Measurements from ENCODE around the gene NSUN2. TPM values are rescaled to one million over a fixed set of nuclear protein-coding genes. Genes with fewer than 3 reads are reported as not detected.
A peak's percentile ranks its signal among the peaks of the same experiment; 100 is the strongest.

NSUN2 gene
- total and polyA plus RNA-seq, 2 donors (not counting 3 experiments of a cell fraction or from before 2014, with no cell fraction given) = 53.7 to 73.0 TPM

- no peaks in the 10 kb centered on the region for H3K9me3 ChIP-seq (replicated peaks; ENCODE audit: control insufficient read depth, insufficient read depth, low read length)
- CTCF ChIA-PET = interaction anchor here (4.6 kb wide), 1 partner anchor 111 kb away, joined by 59 read pairs; no protein-coding TSS in a partner anchor
- peaks cover 3 to 16% of the 10 kb centered on the region in 2 experiments for H3K36me3 ChIP-seq (ENCODE audit: control insufficient read depth in 2 of 2, extremely low read depth in 1 of 2, insufficient read depth in 2 of 2, low read length in 2 of 2)
- TF ChIP-seq CTCF (IDR thresholded peaks at IDR 0.05; ENCODE audit: extremely low read depth in 1 of 2, insufficient read depth in 1 of 2, low read depth in 1 of 2, low read length in 2 of 2) (no peak), POLR2AphosphoS5 (IDR thresholded peaks at IDR 0.05; ENCODE audit: insufficient read depth, low read depth, low read length) (no peak), FOS (IDR thresholded peaks at IDR 0.05; ENCODE audit: borderline replicate concordance, insufficient read depth, low read length) (no peak), MAX (IDR thresholded peaks at IDR 0.05; ENCODE audit: insufficient read depth, insufficient read length) (no peak)
- no TSS peak for BruUV-seq (replicated peaks)
- dilution Hi-C loops (cut with MboI; ENCODE audit: extremely low pct_ligation_motif_present, low sequenced_read_pairs) = loop anchor here (25.0 kb wide), 1 partner anchor 103 kb away; no protein-coding TSS in a partner anchor
- H4K20me1 ChIP-seq (replicated peaks; ENCODE audit: control insufficient read depth, extremely low read depth, insufficient read depth, low read length) = peaks cover under 1% of the 10 kb centered on the region
- DNase-seq (ENCODE audit: low read depth, low spot score) (no peak), FAIRE-seq (no peak)
- H3K9me1 ChIP-seq (replicated peaks; ENCODE audit: control insufficient read depth, extremely low read depth, insufficient read depth, low read length) = no peaks in the 10 kb centered on the region
- intact Hi-C loops (cut with micrococcal nuclease) = no loop called here
- H2AFZ ChIP-seq (ENCODE audit: low read depth, low read length) = no peak overlapping the region
- POLR2A ChIA-PET = interaction anchor here (0.7 kb wide), 1 partner anchor 115 kb away, joined by 3 read pairs; no protein-coding TSS in a partner anchor
- no peak overlapping the region for H3K27ac ChIP-seq (ENCODE audit: insufficient read depth, low read depth, low read length)
- peak overlapping the region; percentile 57 for H3K4me2 ChIP-seq (ENCODE audit: insufficient read depth, low read length)
- peaks cover 52% of the 10 kb centered on the region for H3K79me2 ChIP-seq (ENCODE audit: control insufficient read depth, insufficient read depth, low read length)
- peak overlapping the region in 2 of 3 experiments; percentile 74 to 79 for H3K4me3 ChIP-seq (replicated peaks in 1 of 3; ENCODE audit: insufficient read depth in 1 of 3, low read depth in 1 of 3, low read length in 3 of 3)
- H3K9ac ChIP-seq (replicated peaks; ENCODE audit: extremely low read depth, insufficient read depth, low read length) = peak overlapping the region; percentile 63
- H3K4me1 ChIP-seq (ENCODE audit: control insufficient read depth, extremely low read depth, insufficient read depth, low read length) = peaks cover 19% of the 10 kb centered on the region
- no peaks in the 10 kb centered on the region for H3K27me3 ChIP-seq (ENCODE audit: control insufficient read depth in 2 of 2, insufficient read depth in 2 of 2, low read length in 2 of 2)
These were observed 1.5 kb upstream of the NSUN2 start for GRCh38 chr5:6634306-6634705.
